Measurements from ENCODE around the gene ANKRD10.
"Not testable (repeated sequence)": the region's sequence is repeated elsewhere in the genome, so short reads cannot be mapped to it uniquely, and the experiment has no call there.

Gene ANKRD10

DNA sequence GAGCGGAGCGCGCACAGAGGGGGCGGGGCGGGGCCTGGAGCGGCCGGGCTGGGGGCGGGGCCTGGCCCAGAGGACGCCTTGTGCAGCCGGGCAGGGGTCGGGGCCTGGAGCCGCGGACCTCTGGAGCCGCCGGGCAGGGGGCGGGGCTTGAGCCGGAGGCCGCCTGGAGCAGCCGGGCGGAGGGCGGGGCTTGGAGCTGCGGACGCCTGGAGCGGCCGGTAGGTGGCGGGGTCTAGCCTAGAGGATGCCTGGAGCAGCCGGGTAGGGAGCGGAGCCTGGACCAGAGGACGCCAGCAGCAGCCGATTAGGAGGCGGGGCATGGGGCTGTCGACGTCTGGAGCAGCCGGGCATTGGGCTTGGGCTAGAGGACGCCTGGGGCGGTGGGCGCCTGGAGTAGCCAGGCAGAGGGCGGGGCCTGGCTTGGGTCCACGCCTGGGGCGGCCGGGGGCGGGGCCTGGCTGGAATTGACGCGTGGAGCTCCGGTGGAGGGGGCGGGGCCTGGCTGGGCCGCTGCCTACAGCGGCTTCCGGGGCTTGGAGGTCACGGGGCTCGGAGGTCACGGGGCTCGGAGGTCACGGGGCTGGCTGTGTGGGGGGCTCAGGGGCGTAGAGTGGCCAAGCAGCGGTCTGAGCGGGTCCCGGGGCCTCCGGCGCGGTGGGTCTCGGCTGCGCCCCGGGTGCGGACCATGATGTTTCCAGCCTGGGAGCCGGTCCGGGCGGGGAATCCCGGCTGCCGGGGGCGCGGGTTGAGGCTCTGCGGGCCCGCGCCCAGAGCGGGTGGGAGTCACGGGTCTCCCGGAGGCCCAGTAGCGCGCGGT lies at the start of gene ANKRD10:
ANKRD10 (minus strand) TSS at position 13 of the 817 bp plus-strand sequence. CDS start 135 bp downstream, outside the sequence.
- DNase-seq (ENCODE audit: low read depth in 2 of 2) = peak; percentile 85 to 87

DNA sequence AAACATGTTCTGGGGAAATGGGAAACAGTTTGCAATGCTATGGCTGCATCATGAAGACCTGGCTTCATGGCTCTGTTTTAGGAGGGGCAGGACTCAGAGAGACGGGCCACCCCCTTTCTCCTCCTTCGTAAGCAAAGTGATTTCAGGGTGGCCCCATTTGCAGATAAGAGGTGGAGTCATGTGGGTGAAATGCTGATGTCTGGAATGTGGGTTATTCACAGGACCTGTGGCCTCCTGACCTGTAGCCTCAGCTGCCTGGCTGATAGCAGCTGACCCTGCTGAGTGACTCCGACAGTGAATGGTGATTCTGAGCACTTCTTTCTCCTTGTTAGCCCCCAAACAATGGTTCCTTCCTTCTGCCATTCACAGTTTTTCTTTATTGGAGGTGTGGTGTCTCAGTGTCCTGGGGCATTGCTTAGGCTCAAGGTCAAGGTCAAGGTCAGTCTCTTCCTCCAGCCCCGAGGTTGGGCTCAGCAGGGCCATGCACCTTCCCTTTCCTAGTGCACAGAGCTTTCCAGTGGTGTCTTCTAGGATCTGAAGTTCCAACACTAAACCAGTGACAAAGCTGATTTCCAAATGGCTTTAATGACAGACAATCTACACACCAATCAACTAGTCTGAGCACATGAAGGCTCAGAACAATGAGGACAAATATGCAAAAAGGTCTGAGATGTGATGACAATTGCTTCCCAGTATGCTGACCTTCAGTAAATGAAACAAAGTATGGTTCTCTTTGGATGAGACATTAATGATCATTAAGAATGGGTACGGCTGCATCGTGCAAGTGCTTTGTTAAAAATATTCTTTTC lies 49.6 kb upstream of the ANKRD10 start:
- no peak for DNase-seq (ENCODE audit: low read depth in 2 of 2)

DNA sequence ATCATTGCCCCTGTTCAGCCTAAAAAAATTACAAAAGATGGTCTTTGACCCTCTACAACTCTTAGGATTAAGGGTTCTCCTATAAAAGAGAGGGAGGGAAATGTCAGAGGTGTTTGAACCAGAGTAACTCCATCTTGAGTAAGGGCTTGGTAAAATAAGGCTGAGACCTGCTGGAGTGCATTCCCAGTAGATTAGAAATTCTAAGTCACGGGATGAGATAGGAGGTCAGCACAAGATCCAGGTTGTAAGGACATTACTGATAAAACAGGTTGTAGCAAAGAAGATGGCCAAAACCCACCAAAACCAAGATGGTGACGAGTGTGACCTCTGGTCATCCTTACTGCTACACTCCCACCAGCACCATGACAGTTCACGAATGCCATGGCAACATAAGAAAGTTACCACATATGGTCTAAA lies 48.7 kb upstream of the ANKRD10 start:
- DNase-seq (ENCODE audit: low read depth in 2 of 2) = no peak

DNA sequence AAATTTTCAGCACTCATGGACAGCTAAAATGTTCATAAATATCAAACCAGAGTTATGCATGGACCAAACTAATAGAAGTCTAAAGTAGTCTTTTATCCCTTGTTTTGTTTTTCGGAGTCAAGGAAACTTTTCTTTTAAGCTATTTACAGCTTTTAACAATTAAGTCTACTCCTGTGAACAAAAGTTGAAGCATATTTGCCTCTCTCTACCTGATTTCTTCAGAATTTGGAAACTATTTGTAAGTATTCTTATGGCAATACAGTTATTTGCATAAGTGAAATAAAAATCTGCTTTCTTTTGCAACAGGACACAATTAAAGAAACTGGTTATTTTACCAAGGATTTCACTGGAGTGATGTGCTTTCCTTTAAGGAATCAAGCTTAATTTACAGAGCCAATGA lies 47.1 kb upstream of the ANKRD10 start:
- no peak for DNase-seq (ENCODE audit: low read depth in 2 of 2)

DNA sequence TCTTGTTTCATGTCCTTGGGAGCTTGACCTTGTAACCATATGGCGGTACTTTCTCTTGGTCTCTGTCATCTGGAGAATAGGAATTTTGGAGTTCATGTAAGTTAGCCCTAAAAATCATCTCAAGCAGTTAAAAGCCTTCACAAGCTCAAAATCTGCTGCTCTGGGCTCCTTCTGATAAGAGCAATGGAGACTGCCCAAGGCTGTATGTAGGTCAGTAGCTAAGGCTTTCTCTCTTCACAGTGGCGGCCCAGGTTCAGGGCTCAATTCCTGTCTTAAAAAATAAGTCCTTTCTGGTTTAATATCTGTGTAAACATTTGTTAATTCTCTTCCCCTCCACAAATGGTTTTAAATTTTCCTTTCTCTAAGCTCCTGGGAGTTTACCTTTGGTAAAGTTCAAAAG lies 45.3 kb upstream of the ANKRD10 start:
- DNase-seq (ENCODE audit: low read depth in 2 of 2) = no peak

DNA sequence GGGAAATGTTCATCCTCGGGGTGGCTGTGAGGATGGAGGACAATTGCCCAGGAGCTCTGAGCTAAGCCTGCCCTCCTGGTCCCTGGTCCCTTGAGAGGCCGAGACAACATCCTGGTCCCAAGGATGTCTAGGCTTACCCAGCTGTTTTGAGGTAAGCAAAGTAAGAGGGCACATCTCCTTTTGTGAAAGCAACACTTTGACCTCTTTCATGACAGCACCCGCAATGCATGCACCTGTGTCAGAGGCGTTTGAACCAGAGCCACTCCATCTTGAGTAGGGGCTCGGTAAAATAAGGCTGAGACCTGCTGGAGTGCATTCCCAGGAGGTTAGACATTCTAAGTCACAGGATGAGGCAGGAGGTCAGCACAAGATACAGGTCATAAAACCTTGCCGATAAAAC lies 43.1 kb upstream of the ANKRD10 start:
- DNase-seq (ENCODE audit: low read depth in 2 of 2) = no peak

DNA sequence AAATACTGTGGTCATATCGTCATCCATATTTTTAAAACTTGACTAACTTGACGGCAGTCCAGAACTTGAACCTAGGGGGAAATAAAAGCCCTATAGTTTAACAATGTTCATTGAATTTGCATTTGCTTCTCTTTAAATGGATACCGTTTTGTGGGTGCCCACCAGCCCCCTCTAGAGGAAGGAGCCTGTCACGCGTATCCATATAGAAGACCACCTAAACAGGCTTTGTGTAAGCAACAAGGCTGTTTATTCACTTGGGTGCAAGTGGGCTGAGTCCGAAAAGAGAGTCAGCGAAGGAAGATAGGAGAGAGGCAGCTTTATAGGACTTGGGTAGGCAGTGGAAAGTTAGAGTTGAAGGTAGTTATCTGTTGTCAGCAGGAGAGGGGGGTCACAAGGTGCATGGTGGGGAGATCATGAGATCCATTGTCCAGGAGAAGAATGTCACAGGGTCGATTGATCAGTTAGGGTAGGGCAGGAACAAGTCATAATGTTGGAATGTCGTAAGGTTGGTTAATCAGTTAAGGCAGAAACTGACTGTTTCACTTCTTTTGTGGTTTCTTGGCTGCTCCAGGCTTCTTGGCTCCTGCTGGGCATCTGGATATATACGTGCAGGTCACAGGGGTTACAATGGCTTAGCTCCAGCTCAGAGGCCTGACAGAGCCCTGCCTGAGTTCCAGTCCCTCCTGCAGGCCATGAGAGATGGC lies 42.5 kb upstream of the ANKRD10 start:
- no peak for DNase-seq (ENCODE audit: low read depth in 2 of 2)

DNA sequence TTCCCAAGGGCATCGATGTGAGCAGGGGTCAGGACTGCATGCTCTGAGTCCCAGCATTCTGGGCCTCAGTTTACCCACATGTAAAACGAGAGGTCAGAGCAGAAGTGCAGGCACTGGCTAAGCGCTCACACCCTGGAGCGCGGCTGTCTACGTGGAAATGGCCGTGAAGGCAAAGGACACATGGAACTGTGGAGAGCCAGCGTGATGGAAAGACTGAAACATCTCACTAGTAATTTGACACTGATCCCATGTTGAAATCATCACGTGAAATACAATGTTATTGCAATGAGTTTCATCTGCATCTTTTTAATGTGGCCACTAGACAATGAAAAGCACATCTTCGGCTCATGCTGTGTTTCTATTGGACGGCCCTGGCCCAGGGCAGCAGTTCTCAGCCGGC lies 41.3 kb upstream of the ANKRD10 start:
- DNase-seq (ENCODE audit: low read depth in 2 of 2) = not testable (repeated sequence)

DNA sequence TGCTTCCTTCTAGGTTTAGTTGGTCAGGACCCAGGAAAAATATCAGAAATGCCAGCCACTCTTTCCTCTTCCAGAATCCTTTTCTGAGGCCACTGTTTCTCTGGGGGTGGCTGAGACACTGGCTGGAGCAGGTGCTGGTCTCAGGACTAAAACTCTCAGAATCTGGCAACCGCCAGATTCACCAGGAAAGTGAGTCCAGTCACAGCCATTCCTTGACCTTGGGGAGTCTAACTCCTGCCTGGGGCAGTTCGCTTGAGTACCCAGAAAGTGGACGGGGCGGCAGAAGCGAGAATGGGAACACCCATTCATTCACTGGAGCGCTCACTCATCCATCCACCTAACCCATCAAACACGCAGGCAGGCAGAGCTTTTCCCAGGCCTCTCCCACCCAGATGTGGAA lies 40.7 kb upstream of the ANKRD10 start:
- not testable (repeated sequence) for DNase-seq (ENCODE audit: low read depth in 2 of 2)

DNA sequence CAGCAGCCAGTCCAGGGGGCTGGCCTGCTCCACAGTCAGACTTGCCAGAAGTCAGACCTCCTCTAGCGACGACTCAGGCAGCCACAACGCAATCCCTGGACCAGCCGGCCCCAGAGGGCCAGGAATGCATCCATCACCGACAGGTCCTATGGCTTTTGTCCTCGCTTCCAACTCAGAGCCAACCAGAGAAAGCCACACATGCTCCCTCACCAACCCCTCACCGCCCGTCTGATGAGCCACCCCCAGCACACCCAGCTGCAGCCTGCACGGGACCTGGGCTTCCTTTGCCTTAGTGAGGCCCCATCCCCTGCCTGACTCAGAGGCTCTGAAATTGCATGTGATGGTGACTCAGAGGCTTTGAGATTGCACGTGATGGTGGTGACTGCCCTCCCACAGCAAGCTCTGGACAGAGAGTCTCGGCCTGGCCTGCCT lies 40.2 kb upstream of the ANKRD10 start:
- DNase-seq (ENCODE audit: low read depth in 2 of 2) = not testable (repeated sequence)

DNA sequence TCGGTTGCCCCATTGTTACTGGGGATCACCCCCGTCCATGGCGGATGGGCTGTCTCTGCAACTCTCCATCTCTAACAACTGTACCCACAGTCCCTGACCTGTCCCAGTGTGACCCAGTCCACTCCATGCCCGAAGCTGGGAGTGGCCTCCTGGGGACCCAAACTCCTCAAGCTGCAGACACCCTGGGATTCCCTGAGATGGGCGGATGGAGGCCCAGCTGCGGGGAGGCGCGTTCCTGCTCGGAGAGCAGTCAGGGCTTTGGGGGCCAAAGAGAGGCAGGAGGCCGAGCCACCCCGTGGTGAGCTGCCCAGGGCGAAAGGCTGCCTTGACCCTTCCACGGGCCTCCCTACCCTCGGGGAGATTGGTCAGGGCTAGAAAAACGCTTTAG lies 39.7 kb upstream of the ANKRD10 start:
- DNase-seq (ENCODE audit: low read depth in 2 of 2) = not testable (repeated sequence)

DNA sequence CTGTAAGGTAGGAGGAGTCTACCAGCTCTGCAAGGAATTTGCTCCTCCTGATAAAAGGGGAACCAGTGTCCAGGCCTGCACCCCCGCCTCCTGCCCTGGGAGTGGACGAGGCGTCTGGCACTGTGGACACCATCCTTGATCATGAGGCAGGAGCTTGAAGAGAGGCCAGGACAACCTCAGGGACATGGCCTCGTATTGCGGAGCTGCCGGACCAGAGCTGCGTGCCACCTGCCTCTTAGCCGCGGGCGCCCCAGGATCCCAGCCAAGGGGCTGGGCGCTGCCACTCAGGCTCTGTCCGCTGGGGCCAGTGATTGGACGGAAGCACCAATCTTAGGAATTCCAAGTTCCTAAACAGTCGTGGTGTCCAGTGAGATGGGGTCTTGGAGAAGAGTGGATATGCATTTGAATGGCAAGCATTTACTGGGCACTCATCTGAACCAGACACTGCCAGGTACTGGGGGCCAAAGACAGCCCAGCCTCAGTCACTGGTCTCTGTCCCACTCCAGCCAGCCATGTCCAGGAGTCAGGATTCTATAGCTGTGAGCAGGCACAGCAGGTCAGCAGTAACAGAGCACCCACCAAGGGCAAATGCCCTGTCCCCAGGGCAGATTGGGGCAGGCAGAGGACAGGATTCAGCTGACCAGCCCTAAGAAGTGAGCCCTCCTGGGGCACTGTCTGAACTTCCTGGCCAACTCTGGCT lies 39.1 kb upstream of the ANKRD10 start:
- DNase-seq (ENCODE audit: low read depth in 2 of 2) = no peak

DNA sequence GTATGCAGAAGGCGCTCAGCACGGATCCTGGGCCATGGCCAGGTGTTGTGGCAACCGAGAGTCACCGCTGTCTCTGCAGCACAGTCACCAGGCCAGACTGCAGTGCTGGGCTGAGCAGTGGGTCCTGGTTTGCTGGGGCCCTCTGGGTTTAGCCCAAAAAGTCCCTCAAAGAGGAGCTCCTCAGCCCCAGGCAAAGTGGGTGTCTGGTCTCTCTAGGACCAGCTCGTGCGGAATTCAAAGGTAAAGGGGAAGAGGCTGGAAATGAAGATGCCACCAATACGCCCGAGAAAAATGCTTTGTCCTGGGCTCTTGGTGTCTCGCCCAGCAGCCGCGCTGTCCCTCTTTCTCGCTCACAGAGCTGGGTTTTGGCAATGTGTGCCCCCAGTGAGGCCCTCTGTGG lies 38.5 kb upstream of the ANKRD10 start:
- DNase-seq (ENCODE audit: low read depth in 2 of 2) = no peak

DNA sequence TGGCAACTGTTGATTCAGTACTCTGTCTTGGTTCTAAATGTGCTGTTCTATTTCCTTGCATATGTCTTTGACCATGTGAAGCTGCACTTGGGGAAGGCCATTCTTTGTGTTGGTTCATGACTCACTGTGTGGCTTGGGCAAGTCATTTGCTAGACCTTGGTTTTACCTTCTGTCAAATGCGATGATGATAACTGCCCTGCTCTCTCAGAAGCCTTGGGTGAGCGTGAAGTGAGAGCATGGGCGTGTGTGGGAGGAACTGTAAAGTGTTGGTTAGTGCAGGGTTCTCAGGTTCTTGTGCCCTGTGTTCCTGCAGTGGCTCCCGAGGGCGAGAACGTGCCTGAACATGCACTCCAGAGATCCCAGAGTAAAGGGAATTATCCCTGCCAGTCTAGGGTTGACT lies 37.3 kb upstream of the ANKRD10 start:
- DNase-seq (ENCODE audit: low read depth in 2 of 2) = not testable (repeated sequence)

DNA sequence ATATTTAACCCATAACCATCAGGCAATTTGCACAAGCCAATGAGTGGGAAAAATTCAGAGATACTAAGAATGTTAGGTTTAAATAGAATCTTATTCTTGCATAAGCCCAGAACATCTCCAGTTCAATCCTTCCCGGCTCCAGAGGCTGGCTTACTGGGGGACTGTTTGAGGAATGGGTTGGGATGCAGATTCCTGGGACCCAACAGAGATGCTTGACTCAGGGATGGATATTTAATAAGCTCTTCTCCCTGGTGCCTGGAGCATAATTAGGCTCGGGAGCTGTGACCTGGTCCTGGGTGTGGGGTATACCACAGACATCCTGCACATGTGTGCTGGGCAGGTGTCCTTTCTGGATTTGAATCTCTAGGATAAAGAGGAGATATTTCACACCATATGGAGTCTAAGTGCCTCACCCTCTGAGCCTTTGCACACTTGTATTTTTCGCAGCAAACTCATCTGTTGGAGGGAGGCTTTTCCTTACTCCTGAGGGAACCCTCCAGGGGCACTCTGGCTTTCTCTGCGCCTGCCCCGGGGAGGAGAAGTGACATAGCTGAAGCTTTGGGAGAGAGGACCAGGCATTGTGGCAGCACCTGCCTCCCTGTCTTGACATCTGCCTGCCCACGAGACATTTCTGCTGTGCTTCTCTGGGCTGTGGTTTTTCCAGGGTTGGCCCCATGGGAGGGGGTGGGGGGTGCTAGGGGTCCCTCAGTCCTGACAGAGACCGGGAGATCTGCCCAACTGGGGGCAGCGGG lies 36.1 kb upstream of the ANKRD10 start:
- DNase-seq (ENCODE audit: low read depth in 2 of 2) = no peak

DNA sequence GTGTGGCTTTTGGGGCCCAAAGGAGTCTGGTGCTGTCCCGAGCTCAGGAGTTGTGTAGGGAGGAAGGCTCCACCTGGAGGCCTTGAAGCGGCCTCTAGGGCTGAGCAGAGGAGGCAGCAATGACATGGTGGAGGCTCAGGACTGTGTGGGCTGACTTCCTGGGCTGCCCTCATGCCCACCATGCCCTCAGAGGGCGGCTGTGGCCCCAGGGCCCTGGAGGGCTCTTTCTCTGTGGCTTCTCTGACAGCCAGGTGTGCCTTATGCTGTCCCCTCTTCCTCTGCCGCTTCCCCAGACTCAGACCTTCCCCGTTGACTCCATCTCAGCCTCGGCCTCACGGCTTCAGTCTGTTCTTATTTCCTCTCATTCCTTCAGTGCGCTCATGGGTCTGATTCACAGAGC lies 35.5 kb upstream of the ANKRD10 start:
- no peak for DNase-seq (ENCODE audit: low read depth in 2 of 2)

DNA sequence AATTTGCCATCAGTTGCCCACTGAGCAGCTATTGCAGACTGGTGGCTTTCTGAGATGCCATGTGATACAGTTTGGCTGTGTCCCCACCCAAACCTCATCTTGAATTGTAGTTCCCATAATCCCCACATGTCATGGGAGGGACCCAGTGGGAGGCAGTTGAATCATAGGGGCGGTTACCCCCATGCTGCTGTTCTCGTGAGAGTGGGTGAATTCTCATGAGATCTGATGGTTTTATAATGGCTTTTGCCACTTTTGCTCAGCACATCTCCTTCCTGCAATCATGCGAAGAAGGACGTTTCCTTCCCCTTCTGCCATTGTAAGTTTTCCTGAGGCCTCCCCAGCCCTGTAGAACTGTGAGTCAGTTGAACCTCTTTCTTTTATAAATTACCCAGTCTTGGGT lies 34.8 kb upstream of the ANKRD10 start:
- no peak for DNase-seq (ENCODE audit: low read depth in 2 of 2)

DNA sequence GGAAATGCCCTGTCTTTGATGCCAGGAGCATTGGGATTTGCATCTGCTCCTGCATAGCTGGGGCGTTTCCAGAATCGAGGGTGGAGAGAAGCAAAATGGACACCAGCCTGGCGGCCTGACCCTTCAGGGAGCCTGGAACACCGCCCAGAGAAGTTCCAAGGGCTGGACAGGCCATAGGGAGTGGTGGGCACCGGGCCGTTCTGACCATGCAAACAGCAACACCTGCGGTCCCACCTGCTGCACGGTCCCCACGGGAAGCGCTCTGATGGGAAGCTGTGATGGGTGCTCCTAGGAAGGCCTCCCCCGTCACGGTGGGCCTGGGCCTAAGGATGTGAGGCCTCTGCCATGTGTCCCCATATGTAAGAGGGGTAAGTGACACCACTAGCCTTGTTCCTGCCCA lies 34.2 kb upstream of the ANKRD10 start:
- no peak for DNase-seq (ENCODE audit: low read depth in 2 of 2)

DNA sequence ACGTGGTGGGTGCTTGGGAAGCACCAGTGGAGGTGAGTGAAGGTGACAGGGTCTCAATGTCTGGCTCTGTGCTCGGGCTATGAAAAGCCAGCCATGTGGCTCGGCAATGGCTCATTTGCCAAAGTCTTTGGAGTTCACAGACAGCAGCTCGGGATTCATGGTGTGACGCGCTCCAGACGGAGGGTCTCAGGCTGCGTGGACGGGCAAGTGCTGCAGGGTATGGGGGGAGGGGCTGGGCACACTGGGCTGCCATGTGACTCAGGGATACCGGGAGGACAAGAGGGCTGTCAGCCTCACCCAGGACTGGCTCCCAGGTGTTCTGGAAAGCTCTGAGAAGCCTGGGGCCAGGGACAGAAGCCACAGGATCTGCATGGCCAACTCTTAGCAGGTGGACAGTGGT lies 32.5 kb upstream of the ANKRD10 start:
- not testable (repeated sequence) for DNase-seq (ENCODE audit: low read depth in 2 of 2)

DNA sequence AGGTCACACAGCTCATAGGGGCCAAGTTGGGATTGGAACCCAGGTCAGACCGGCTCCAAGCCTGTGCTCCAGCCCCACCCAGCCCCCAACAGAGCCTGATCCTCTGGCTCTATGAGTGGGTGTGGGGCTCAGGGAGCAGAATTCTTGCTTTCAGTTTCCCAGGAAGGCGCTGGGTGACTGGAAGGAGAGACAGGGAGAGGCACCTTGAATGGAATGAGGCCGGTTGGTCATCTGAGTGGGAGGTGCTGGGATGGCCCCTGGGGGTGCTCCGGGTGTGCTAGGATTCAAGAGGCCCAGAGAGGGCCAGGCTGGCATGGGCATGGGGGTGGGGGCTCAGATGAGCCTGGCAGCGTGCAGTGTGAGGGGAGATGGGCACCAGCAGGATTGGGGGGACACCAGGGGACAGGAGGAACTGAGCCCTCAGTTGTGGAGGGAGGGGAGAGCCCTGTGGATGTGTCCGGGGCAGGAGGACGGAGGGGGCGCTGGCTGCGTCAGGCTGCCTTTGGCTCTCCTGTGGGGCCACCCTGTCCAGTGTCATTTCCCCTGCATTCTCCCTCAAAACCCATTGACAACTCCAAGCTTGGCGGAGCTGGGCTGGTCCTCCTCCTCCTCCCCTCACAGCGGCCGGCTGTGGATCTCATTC lies 31.2 kb upstream of the ANKRD10 start:
- DNase-seq (ENCODE audit: low read depth in 2 of 2) = no peak

Measured in stimulated activated CD8-positive, alpha-beta memory T cell treated with anti-CD3 and anti-CD28 coated beads, Interleukin-2, amount 100 ng/mL, for 1 hour (primary cell).